IMR-90 (cell line): ENCODE data around the gene TFIP11.
A peak's percentile ranks its signal among the peaks of the same experiment; 100 is the strongest.

ENCODE experiments used
- BHLHE40 ChIP-seq: fragments of 150-350 bp; IDR thresholded peaks from 2 replicates; pipeline ENCODE4 v1.6.1; 2016; ENCODE audit warnings: mild to moderate bottlenecking, low read depth, low read length
- CEBPB ChIP-seq: IDR thresholded peaks from 2 replicates; pipeline ENCODE4 v1.6.1; 2012; ENCODE audit warnings: low read depth, low read length, improper control_type of control experiment
- CHD1 ChIP-seq: IDR thresholded peaks from 2 replicates; pipeline ENCODE4 v1.6.1; 2012; ENCODE audit warnings: low read depth, low read length, improper control_type of control experiment
- FOS ChIP-seq: fragments of 150-350 bp; IDR thresholded peaks from 2 replicates; pipeline ENCODE4 v1.6.1; 2016; ENCODE audit warnings: low read depth, low read length
- MAFK ChIP-seq: IDR thresholded peaks from 2 replicates; pipeline ENCODE4 v1.6.1; 2012; ENCODE audit warnings: low read depth, low read length, improper control_type of control experiment
- MAZ ChIP-seq: IDR thresholded peaks from 2 replicates; pipeline ENCODE4 v1.6.1; 2012; ENCODE audit warnings: low read depth, mild to moderate bottlenecking, low read length, improper control_type of control experiment, moderate library complexity, borderline replicate concordance
- POLR2A ChIP-seq: IDR thresholded peaks from 2 replicates; pipeline ENCODE4 v1.6.1; 2012; ENCODE audit warnings: mild to moderate bottlenecking, low read depth, low read length
- RAD21 ChIP-seq: IDR thresholded peaks from 2 replicates; pipeline ENCODE4 v1.6.1; 2012; ENCODE audit warnings: low read length, improper control_type of control experiment
- RCOR1 ChIP-seq: IDR thresholded peaks from 2 replicates; pipeline ENCODE4 v1.6.1; 2012; ENCODE audit warnings: mild to moderate bottlenecking, low read length, improper control_type of control experiment; ENCODE audit not compliant: insufficient replicate concordance
- RFX5 ChIP-seq: IDR thresholded peaks from 2 replicates; pipeline ENCODE4 v1.8.0; 2012; ENCODE audit warnings: low read depth, mild to moderate bottlenecking, low read length, moderate library complexity
- SMC3 ChIP-seq: fragments of 150-350 bp; IDR thresholded peaks from 2 replicates; pipeline ENCODE4 v1.6.1; 2016; ENCODE audit warnings: low read depth, mild to moderate bottlenecking, antibody characterized with exemption, low read length, moderate library complexity
- TF ChIP-seq, protein P1 (sequence below): conservative IDR thresholded peaks from 2 replicates; pipeline ENCODE4 v1.5.1; 2012; ENCODE audit warnings: mild to moderate bottlenecking, low read depth, low read length, improper control_type of control experiment
- TF ChIP-seq, protein P2 (sequence below): fragments of 150-350 bp; IDR thresholded peaks from 2 replicates; pipeline ENCODE4 v1.6.1; 2017; ENCODE audit warnings: mild to moderate bottlenecking, antibody characterized with exemption, low read length, low read depth

DNA sequence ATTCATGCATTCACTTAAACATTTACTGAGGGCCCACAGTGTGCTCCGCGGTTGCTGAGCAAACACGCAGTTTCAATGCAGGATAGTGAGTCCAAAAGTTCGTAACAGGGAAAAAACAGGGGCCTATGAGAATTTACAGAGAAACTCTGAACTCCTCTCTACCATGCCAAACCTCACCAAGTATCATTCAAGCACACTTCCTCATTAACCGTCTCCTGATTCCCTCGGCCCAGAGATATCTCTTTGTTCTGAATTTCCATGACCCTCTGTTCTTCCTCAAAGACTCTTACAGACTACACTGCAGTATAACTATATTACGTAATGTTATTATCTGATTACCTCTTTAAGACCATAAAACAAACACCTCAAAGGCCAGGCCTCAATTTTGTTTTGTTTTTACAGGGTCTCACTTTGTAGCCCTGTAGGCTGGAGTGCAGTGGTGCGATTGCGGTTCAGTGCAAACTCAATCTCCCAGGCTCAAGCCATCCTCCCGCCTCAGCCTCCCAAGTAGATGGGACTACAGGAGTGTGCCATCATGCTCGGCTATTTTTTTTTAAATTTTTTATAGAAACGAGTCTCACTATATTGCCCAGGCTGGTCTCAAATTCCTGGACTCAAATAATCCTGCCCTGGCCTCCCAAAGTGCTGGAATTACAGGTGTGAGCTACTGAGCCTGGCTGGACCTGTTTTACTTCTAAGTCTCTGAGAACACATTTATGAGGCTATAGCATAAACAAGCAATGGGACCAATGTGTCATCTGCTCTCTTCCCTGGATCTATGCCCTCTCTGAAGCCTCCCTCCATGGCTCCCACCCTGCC, 32.3 kb downstream of the TFIP11 start:
- TF ChIP-seq POLR2A: no peak
- TF ChIP-seq, protein P1, sequence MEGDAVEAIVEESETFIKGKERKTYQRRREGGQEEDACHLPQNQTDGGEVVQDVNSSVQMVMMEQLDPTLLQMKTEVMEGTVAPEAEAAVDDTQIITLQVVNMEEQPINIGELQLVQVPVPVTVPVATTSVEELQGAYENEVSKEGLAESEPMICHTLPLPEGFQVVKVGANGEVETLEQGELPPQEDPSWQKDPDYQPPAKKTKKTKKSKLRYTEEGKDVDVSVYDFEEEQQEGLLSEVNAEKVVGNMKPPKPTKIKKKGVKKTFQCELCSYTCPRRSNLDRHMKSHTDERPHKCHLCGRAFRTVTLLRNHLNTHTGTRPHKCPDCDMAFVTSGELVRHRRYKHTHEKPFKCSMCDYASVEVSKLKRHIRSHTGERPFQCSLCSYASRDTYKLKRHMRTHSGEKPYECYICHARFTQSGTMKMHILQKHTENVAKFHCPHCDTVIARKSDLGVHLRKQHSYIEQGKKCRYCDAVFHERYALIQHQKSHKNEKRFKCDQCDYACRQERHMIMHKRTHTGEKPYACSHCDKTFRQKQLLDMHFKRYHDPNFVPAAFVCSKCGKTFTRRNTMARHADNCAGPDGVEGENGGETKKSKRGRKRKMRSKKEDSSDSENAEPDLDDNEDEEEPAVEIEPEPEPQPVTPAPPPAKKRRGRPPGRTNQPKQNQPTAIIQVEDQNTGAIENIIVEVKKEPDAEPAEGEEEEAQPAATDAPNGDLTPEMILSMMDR: no peak
- no peak for TF ChIP-seq CHD1
- no peak for TF ChIP-seq RAD21
- TF ChIP-seq CEBPB: peak; percentile 73
- no peak for TF ChIP-seq BHLHE40
- TF ChIP-seq, protein P2, sequence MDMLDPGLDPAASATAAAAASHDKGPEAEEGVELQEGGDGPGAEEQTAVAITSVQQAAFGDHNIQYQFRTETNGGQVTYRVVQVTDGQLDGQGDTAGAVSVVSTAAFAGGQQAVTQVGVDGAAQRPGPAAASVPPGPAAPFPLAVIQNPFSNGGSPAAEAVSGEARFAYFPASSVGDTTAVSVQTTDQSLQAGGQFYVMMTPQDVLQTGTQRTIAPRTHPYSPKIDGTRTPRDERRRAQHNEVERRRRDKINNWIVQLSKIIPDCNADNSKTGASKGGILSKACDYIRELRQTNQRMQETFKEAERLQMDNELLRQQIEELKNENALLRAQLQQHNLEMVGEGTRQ: no peak
- no peak for TF ChIP-seq RFX5
- no peak for TF ChIP-seq MAFK
- no peak for TF ChIP-seq SMC3
- TF ChIP-seq RCOR1: no peak
- no peak for TF ChIP-seq MAZ
- TF ChIP-seq FOS: no peak
